HepG2 (cell line): ENCODE data around the gene THEM4. TPM values are rescaled to one million over a fixed set of nuclear protein-coding genes. Genes with fewer than 3 reads are reported as not detected.
A peak's percentile ranks its signal among the peaks of the same experiment; 100 is the strongest.

ENCODE experiments used
- ATF7-NPFF ChIP-seq: sonication (generic); formaldehyde crosslinking; IDR thresholded peaks from 2 replicates; pipeline ENCODE4 v1.8.1; 2023; ENCODE audit warnings: mild to moderate bottlenecking, low read depth, missing genetic modification reagents, moderate library complexity
- CBX5 ChIP-seq: sonication (generic); formaldehyde crosslinking; IDR thresholded peaks from 2 replicates; pipeline ENCODE4 v1.4.0; 2020; ENCODE audit warnings: missing genetic modification reagents, borderline replicate concordance
- CENPT ChIP-seq: sonication (generic); formaldehyde crosslinking; IDR thresholded peaks from 2 replicates; pipeline ENCODE4 v1.8.0; 2022; ENCODE audit warnings: low read depth, mild to moderate bottlenecking, moderate library complexity, missing genetic modification reagents
- CTCF ChIP-seq: sonication (generic); formaldehyde crosslinking; IDR thresholded peaks from 2 replicates; pipeline ENCODE4 v1.5.0; 2020; ENCODE audit warnings: mild to moderate bottlenecking, missing genetic modification reagents, moderate library complexity
- KDM5B ChIP-seq: sonication (generic); formaldehyde crosslinking; IDR thresholded peaks from 2 replicates; pipeline ENCODE4 v1.4.0; 2020; ENCODE audit warnings: missing genetic modification reagents, mild to moderate bottlenecking, borderline replicate concordance
- PATZ1 ChIP-seq: sonication (generic); formaldehyde crosslinking; IDR thresholded peaks from 2 replicates; pipeline ENCODE4 v1.4.0; 2020; ENCODE audit warnings: missing genetic modification reagents
- PRMT3 ChIP-seq: sonication (generic); formaldehyde crosslinking; IDR thresholded peaks from 2 replicates; pipeline ENCODE4 v1.8.1; 2022; ENCODE audit warnings: low read depth, mild to moderate bottlenecking, moderate library complexity, missing genetic modification reagents, borderline replicate concordance
- SOX6 ChIP-seq, 2 experiments: fragments of 450-650 bp in 1 of 2; sonication (generic) in 1 of 2; formaldehyde crosslinking in 1 of 2; IDR thresholded peaks; 2 replicates each; pipeline versions ENCODE4 v1.4.0 to v1.6.1; 2017 to 2020; ENCODE audit warnings: antibody characterized with exemption in 1 of 2, mild to moderate bottlenecking in 1 of 2, missing genetic modification reagents in 1 of 2
- TBX2 ChIP-seq: sonication (generic); formaldehyde crosslinking; IDR thresholded peaks from 2 replicates; pipeline ENCODE4 v1.5.0; 2020; ENCODE audit warnings: missing genetic modification reagents, mild to moderate bottlenecking, borderline replicate concordance
- ZBTB21 ChIP-seq: sonication (generic); formaldehyde crosslinking; IDR thresholded peaks from 2 replicates; pipeline ENCODE4 v1.4.0; 2020; ENCODE audit warnings: missing genetic modification reagents
- ZKSCAN1 ChIP-seq: fragments of 150-350 bp; IDR thresholded peaks from 2 replicates; pipeline ENCODE4 v1.6.1; 2014; ENCODE audit warnings: low read length
- ZNF607 ChIP-seq: sonication (generic); formaldehyde crosslinking; IDR thresholded peaks from 2 replicates; pipeline ENCODE4 v1.5.1; 2020; ENCODE audit warnings: missing genetic modification reagents, mild to moderate bottlenecking, borderline replicate concordance
- ZNF619 ChIP-seq: sonication (generic); formaldehyde crosslinking; IDR thresholded peaks from 2 replicates; pipeline ENCODE4 v1.4.0; 2020; ENCODE audit warnings: mild to moderate bottlenecking, missing genetic modification reagents
- ZNF773 ChIP-seq: sonication (generic); formaldehyde crosslinking; IDR thresholded peaks from 2 replicates; pipeline ENCODE4 v1.4.0; 2020; ENCODE audit warnings: missing genetic modification reagents, borderline replicate concordance
- ZSCAN31 ChIP-seq: sonication (generic); formaldehyde crosslinking; IDR thresholded peaks from 2 replicates; pipeline ENCODE4 v1.5.0; 2020; ENCODE audit warnings: low read depth, mild to moderate bottlenecking, missing genetic modification reagents
- polyA plus RNA-seq, 8 experiments: library from polyadenylated mRNA; depleted of rRNA in 3 of 8; stranded (reverse) in 7 of 8; unstranded in 1 of 8; fragments of >200 nt; fragmentation: Illumina TruSeq in 4 of 8; extraction: Trizol in 4 of 8; gene quantifications; 2 replicates each; pipeline versions ENCODE4 v1.2.1 to v1.2.3, GENCODE V29; 2011 to 2016; ENCODE audit warnings: low read depth in 4 of 8, missing spikeins in 1 of 8, mixed read lengths in 1 of 8; ENCODE audit not compliant: insufficient read depth in 1 of 8
- total RNA-seq, 5 experiments: library from RNA; depleted of rRNA; stranded (reverse); fragments of >200 nt; fragmentation: Illumina TruSeq; extraction: Trizol; gene quantifications; 2 replicates each; pipeline ENCODE4 v1.2.3, GENCODE V29; 2016; ENCODE audit warnings: low read depth in 1 of 5
- TF ChIP-seq, protein P1 (sequence below): IDR thresholded peaks from 2 replicates; pipeline ENCODE4 v1.6.1; 2016; ENCODE audit warnings: low read depth, missing genetic modification reagents, missing compliant biosample characterization
- TF ChIP-seq, protein P2 (sequence below): IDR thresholded peaks from 2 replicates; pipeline ENCODE4 v1.6.1; 2016; ENCODE audit warnings: mild to moderate bottlenecking, missing biosample characterization, missing genetic modification reagents

Gene THEM4
- total and polyA plus RNA-seq, 2 of the 13 experiments (the other 11 are each of a cell fraction or from before 2014, with no cell fraction given), result 10.9 to 13.9 TPM

- TF ChIP-seq TBX2, result peak; percentile 80
- TF ChIP-seq KDM5B, result peak; percentile 91
- no peak for TF ChIP-seq PRMT3 (CRISPR knock-in tag)
- TF ChIP-seq CENPT, result no peak
- 0 out of 2 replicates have a peak, but pooled peaks have one; percentile 7 for TF ChIP-seq ZNF773 (CRISPR knock-in tag)
- no peak; the same call in 1 of the 2 replicates for TF ChIP-seq ATF7-NPFF (CRISPR knock-in tag)
- TF ChIP-seq CBX5 (CRISPR knock-in tag), result peak; percentile 78; the same call in 1 of the 2 replicates
- TF ChIP-seq, protein P1, sequence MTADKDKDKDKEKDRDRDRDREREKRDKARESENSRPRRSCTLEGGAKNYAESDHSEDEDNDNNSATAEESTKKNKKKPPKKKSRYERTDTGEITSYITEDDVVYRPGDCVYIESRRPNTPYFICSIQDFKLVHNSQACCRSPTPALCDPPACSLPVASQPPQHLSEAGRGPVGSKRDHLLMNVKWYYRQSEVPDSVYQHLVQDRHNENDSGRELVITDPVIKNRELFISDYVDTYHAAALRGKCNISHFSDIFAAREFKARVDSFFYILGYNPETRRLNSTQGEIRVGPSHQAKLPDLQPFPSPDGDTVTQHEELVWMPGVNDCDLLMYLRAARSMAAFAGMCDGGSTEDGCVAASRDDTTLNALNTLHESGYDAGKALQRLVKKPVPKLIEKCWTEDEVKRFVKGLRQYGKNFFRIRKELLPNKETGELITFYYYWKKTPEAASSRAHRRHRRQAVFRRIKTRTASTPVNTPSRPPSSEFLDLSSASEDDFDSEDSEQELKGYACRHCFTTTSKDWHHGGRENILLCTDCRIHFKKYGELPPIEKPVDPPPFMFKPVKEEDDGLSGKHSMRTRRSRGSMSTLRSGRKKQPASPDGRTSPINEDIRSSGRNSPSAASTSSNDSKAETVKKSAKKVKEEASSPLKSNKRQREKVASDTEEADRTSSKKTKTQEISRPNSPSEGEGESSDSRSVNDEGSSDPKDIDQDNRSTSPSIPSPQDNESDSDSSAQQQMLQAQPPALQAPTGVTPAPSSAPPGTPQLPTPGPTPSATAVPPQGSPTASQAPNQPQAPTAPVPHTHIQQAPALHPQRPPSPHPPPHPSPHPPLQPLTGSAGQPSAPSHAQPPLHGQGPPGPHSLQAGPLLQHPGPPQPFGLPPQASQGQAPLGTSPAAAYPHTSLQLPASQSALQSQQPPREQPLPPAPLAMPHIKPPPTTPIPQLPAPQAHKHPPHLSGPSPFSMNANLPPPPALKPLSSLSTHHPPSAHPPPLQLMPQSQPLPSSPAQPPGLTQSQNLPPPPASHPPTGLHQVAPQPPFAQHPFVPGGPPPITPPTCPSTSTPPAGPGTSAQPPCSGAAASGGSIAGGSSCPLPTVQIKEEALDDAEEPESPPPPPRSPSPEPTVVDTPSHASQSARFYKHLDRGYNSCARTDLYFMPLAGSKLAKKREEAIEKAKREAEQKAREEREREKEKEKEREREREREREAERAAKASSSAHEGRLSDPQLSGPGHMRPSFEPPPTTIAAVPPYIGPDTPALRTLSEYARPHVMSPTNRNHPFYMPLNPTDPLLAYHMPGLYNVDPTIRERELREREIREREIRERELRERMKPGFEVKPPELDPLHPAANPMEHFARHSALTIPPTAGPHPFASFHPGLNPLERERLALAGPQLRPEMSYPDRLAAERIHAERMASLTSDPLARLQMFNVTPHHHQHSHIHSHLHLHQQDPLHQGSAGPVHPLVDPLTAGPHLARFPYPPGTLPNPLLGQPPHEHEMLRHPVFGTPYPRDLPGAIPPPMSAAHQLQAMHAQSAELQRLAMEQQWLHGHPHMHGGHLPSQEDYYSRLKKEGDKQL (CRISPR knock-in tag), result peak; percentile 31; the same call in 1 of the 2 replicates
- TF ChIP-seq SOX6 (IDR thresholded peaks at IDR 0.05), result no peak
- TF ChIP-seq SOX6 (CRISPR knock-in tag; IDR thresholded peaks at IDR 0.05), result peak; percentile 69
- TF ChIP-seq ZSCAN31 (CRISPR knock-in tag), result peak; percentile 71; the same call in 1 of the 2 replicates
- no peak for TF ChIP-seq ZBTB21 (CRISPR knock-in tag)
- TF ChIP-seq ZNF619 (CRISPR knock-in tag), result 0 out of 2 replicates have a peak, but pooled peaks have one; percentile 55
- TF ChIP-seq PATZ1 (CRISPR knock-in tag), result peak; percentile 73
- peak; percentile 74 for TF ChIP-seq CTCF
- TF ChIP-seq, protein P2, sequence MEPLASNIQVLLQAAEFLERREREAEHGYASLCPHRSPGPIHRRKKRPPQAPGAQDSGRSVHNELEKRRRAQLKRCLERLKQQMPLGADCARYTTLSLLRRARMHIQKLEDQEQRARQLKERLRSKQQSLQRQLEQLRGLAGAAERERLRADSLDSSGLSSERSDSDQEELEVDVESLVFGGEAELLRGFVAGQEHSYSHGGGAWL (CRISPR knock-in tag), result peak; percentile 67; the same call in 1 of the 2 replicates
- 0 out of 2 replicates have a peak, but pooled peaks have one; percentile 10 for TF ChIP-seq ZKSCAN1
- TF ChIP-seq ZNF607 (CRISPR knock-in tag), result peak; percentile 82
Observed at GRCh38 chr1:151909167-151910149, at the start of gene THEM4 (continued).
